ENCODE results near the gene OR2J3.
"Not testable (repeated sequence)": the region's sequence is repeated elsewhere in the genome, so short reads cannot be mapped to it uniquely, and the experiment has no call there.

DNA sequence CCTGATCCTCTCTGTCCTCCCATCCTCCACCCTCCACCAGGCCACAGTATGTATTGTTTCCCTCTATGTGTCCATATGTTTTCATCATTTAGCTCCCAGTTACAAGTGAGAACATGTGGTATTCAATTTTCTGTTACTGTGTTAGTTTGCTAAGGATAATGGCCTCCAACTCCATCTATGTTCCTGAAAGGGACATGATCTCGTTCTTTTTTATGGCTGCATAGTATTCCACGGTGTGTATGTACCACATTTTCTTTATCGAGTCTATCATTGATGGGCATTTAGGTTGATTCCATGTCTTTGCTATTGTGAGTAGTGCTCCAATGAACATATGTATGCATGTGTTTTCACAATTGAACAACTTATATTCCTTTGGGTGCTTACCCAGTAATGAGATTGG is 41.6 kb downstream of the OR2J3 start:
- TF ChIP-seq EZH2 (IDR thresholded peaks at IDR 0.05; ENCODE audit: borderline replicate concordance, low read depth, low read length, poor library complexity, severe bottlenecking) = not testable (repeated sequence)
- TF ChIP-seq, protein P1, sequence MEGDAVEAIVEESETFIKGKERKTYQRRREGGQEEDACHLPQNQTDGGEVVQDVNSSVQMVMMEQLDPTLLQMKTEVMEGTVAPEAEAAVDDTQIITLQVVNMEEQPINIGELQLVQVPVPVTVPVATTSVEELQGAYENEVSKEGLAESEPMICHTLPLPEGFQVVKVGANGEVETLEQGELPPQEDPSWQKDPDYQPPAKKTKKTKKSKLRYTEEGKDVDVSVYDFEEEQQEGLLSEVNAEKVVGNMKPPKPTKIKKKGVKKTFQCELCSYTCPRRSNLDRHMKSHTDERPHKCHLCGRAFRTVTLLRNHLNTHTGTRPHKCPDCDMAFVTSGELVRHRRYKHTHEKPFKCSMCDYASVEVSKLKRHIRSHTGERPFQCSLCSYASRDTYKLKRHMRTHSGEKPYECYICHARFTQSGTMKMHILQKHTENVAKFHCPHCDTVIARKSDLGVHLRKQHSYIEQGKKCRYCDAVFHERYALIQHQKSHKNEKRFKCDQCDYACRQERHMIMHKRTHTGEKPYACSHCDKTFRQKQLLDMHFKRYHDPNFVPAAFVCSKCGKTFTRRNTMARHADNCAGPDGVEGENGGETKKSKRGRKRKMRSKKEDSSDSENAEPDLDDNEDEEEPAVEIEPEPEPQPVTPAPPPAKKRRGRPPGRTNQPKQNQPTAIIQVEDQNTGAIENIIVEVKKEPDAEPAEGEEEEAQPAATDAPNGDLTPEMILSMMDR (conservative IDR thresholded peaks at IDR 0.05; ENCODE audit: low read depth, low read length) = not testable (repeated sequence)

All from A673 (cell line).